H54 (cell line): ENCODE measurements around the gene CDK4.

Experiments used
- DNase-seq: peaks from one replicate; pipeline ENCODE4 v3.0.0; 2011; ENCODE audit warnings: low spot score, mixed read lengths; ENCODE audit not compliant: insufficient read length
- FAIRE-seq: peaks from 3 replicates; lab custom pipeline; 2011; peaks lifted over from hg19 to GRCh38; lab: Jason Lieb, UNC
- POLR2A ChIP-seq: IDR thresholded peaks from 2 replicates; pipeline ENCODE4 v1.6.1; 2011; ENCODE audit warnings: low read depth, mild to moderate bottlenecking, low read length

The CDK4 gene

DNA sequence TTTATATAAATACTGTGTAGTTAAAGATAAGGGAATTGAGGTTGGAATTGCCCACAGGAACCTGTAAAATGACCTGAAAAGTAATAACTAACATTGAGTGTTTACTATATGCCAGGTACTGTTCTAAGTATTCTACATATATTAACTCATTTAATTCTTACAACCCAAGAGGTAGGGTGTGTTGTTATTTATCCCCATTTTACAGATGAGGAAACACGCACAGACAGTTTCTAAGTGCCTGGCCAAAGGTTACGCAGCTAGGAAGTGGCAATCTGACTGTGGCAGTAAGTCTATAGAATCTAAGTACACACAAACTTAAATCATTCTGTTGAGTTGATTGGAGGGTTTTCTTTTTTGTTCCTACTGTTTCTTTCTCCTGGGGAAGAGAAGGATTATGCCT, 8.3 kb downstream of the CDK4 start:
- TF ChIP-seq POLR2A: no peak
- DNase-seq (no peak), FAIRE-seq (no peak)

DNA sequence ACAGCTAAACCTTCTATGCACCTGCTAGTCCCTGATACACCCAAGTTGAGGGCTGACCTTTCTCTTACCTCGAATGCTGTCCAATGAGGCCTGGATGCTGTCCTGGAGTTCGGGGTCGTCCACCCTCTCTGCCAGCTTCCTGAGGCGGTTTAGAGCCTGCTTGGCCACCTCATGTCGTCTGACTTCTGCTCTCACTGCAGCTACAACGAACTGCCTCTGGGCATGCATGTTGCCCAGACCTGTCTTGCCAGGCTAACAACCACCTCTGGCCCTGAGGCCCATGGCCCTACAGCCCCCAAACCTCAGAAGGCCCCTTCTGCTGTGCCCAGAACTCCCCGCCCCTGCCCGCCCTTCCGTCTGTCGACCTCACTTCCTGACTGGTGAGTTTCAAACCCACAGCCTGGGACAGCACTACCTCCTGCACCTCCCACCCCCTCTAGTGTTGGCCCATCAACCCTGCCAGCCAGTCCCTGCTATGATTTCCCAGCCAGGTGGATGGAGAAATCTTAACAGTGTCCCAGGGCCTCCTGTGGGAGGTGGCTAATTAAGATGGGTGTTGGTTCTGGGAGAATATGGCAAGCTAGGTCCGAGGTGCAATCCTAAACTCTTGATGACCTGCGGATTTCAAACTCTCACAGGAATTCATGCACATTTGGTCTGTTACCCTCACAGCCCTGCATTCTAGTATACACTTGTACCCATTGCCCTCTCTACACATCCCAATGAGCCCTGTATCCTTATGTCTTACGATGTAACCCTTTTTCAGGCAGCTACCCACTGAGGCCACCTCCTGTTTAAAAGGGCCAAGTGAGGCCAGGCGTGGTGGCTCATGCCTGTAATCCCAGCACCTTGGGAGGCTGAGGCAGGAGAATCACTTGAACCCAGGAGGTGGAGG, 10.0 kb downstream of the CDK4 start:
- DNase-seq (no peak), FAIRE-seq (no peak)
- TF ChIP-seq POLR2A: no peak

DNA sequence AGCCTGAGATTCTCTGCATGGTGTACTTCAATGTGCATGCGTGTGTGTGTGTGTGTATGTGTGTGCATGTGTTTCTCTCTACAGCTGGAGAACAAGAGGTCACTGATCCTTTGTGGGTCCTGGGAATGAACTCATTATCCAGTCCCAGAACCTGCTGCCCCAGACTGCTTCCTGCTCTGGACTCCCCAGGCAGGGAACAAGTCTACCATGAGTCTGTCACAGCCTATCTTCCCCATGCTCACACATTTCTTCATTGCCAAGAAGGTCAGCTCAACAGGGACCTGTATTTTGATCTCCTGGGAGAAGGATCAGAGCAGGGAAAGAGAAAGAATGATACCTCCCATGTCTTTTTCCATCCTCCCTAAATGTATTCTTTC, 10.7 kb downstream of the CDK4 start:
- no peak for FAIRE-seq
- TF ChIP-seq POLR2A: no peak

GRCh38 chr12:57740656-57741412, 11.3 kb downstream of the CDK4 start:
- DNase-seq (no peak), FAIRE-seq (no peak)
- TF ChIP-seq POLR2A: no peak

More for the DNA sequence above, 10.7 kb downstream of the CDK4 start:
- no peak for DNase-seq

- DNase-seq (no peak), FAIRE-seq (no peak)
- no peak for TF ChIP-seq POLR2A
These were observed 12.1 kb downstream of the CDK4 start for GRCh38 chr12:57739914-57740538.

GRCh38 chr12:57739387-57739786, 12.7 kb downstream of the CDK4 start:
- no peak for TF ChIP-seq POLR2A
- FAIRE-seq: no peak
- no peak for DNase-seq

DNA sequence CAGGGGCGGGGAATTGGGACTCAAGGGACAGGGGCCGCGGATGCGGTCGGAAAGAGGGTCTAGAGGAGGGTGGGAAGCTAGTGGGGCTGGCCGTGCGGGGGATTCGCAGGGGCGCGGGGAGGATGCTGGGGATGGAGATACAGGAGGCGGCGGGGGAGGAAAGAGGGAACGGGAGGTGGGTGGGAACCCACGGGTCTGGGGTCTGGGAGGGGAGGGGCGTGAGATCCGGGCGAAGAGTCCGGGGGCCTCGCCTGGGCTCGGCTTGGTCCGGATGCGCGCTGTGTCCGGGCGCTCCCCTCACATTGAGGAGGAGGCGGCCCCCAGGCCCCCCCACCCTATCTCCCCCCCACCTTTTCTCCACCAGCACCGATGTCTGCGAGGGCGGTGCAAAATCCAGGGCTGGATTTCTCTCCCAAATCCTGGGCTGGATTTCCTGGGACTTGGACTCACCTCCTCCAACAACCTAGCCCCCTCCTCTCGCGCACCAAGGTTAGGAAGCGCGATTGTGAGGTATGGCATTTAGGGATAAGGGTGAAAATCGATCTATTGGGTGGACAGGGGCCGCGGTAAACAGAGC, 13.4 kb downstream of the CDK4 start, which contains the start of gene AGAP2:
Gene AGAP2, minus strand, starts transcription at position 82 of the 577 bp plus-strand sequence. CDS start 496 bp downstream, outside the sequence.
- TF ChIP-seq POLR2A: no peak
- no peak for FAIRE-seq
- DNase-seq: no peak

GRCh38 chr12:57737467-57738460, 14.3 kb downstream of the CDK4 start:
- TF ChIP-seq POLR2A: no peak
- no peak for FAIRE-seq
- no peak for DNase-seq

- DNase-seq: no peak
- TF ChIP-seq POLR2A: no peak
- no peak for FAIRE-seq
These were observed 15.2 kb downstream of the CDK4 start for GRCh38 chr12:57736741-57737466.

DNA sequence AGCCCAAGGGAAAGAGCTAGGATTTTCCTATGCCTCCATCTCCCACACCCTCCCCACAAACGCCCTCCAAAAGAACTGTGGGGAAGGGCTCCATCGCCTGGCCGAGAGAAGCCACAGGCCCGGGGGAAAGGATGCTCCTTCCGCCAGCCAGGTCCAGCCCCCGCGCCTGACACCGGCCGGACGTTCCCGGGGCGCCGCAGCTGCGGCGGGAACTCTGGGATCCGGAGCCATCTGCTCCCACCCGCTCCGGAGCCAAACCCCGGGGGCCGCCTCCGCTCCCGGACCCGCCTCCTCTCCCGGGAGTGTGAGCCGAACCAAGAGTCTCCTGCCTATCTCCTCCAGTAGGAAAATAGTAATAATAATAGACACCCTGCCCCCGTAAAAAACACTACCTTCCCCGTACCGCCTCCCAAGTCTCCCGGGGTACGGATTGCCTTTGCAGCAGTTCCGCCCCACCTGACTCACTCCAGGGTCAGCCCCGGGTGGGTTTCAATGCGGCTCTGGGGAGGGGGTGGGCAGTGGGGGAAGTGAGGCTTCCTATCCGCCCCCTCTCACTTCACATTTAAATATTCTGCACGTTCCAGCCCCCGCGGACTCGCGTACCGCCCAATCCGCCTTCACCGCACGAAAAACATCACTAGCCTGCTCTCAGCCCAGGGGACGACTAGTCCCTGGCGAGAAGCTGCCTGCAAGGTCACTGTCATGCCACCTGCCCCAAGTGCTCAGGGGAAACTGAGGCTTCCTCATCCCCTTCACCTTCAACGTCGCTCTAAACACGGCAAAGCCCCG, 16.0 kb downstream of the CDK4 start:
- DNase-seq (no peak), FAIRE-seq (no peak)
- TF ChIP-seq POLR2A: no peak

- no peak for FAIRE-seq
- DNase-seq: no peak
- no peak for TF ChIP-seq POLR2A
These were observed 16.8 kb downstream of the CDK4 start for GRCh38 chr12:57735198-57735855.

GRCh38 chr12:57734591-57734990, 17.5 kb downstream of the CDK4 start:
- FAIRE-seq: no peak
- no peak for TF ChIP-seq POLR2A
- no peak for DNase-seq
